Liver (tissue), 9 donors: ENCODE results near the gene FBN1. TPM values are rescaled to one million over a fixed set of nuclear protein-coding genes. Genes with fewer than 3 reads are reported as not detected.

Experiments used
- DNase-seq: peaks from one replicate; pipeline ENCODE4 v3.0.0-alpha.2; 2017; ENCODE audit warnings: low spot score
- H3K27ac ChIP-seq, 2 donors: one replicate each; pipeline ENCODE4 v1.7.0; 2013; ENCODE audit warnings: inconsistent platforms in 2 of 2, low read length in 2 of 2, control low read depth in 1 of 2, low read depth in 1 of 2, mild to moderate bottlenecking in 1 of 2
- H3K27me3 ChIP-seq, 4 donors: one replicate each; pipeline versions ENCODE4 v1.6.1 to v1.7.0; 2013; ENCODE audit warnings: low read length in 3 of 4, inconsistent platforms in 1 of 4, mild to moderate bottlenecking in 1 of 4, moderate library complexity in 1 of 4; ENCODE audit not compliant: control insufficient read depth in 4 of 4, insufficient read depth in 4 of 4
- H3K36me3 ChIP-seq, 4 donors: one replicate each; pipeline versions ENCODE4 v1.6.1 to v1.7.0; 2013; ENCODE audit warnings: low read length in 3 of 4, mild to moderate bottlenecking in 3 of 4, low read depth in 1 of 4, moderate library complexity in 1 of 4; ENCODE audit not compliant: control insufficient read depth in 4 of 4, insufficient read depth in 3 of 4
- H3K4me1 ChIP-seq, 4 donors: one replicate each; pipeline versions ENCODE4 v1.6.1 to v1.7.0; 2013; ENCODE audit warnings: low read length in 3 of 4, mild to moderate bottlenecking in 3 of 4, moderate library complexity in 1 of 4; ENCODE audit not compliant: control insufficient read depth in 4 of 4, insufficient read depth in 4 of 4
- H3K4me3 ChIP-seq, 3 donors: one replicate each; pipeline versions ENCODE4 v1.6.1 to v1.7.0; 2013; ENCODE audit warnings: low read length in 3 of 3, control low read depth in 1 of 3, low read depth in 1 of 3, mild to moderate bottlenecking in 1 of 3
- H3K9ac ChIP-seq, 2 donors: one replicate each; pipeline ENCODE4 v1.7.0; 2013; ENCODE audit warnings: low read length in 2 of 2, mild to moderate bottlenecking in 2 of 2, moderate library complexity in 2 of 2, control low read depth in 1 of 2, low read depth in 1 of 2
- H3K9me3 ChIP-seq, 4 donors: one replicate each; pipeline versions ENCODE4 v1.6.1 to v1.7.0; 2013; ENCODE audit warnings: low read length in 3 of 4; ENCODE audit not compliant: control insufficient read depth in 4 of 4
- CTCF ChIP-seq: fragments of 150-350 bp; IDR thresholded peaks from 2 replicates; pipeline ENCODE4 v1.5.1; 2017; ENCODE audit warnings: improper control_type of control experiment, low read depth, low read length; ENCODE audit not compliant: missing input control
- EGR1 ChIP-seq, 2 donors: IDR thresholded peaks; 2 replicates each; pipeline ENCODE4 v1.6.1; 2016 to 2018; ENCODE audit warnings: antibody characterized with exemption in 2 of 2, low read depth in 2 of 2
- FOXA1 ChIP-seq: IDR thresholded peaks from 2 replicates; pipeline ENCODE4 v1.6.1; 2016; ENCODE audit warnings: antibody characterized with exemption
- FOXA2 ChIP-seq: IDR thresholded peaks from 2 replicates; pipeline ENCODE4 v1.6.1; 2016; ENCODE audit warnings: antibody characterized with exemption
- HNF4A ChIP-seq, 2 donors: conservative IDR thresholded peaks; 2 replicates each; pipeline ENCODE4 v1.6.1; 2016; ENCODE audit warnings: antibody characterized with exemption in 2 of 2, mild to moderate bottlenecking in 2 of 2
- HNF4G ChIP-seq: IDR thresholded peaks from 2 replicates; pipeline ENCODE4 v1.6.1; 2016; ENCODE audit warnings: antibody characterized with exemption
- JUND ChIP-seq, 2 donors: IDR thresholded peaks; 2 replicates each; pipeline ENCODE4 v1.6.1; 2016; ENCODE audit warnings: antibody characterized with exemption in 2 of 2
- MAX ChIP-seq: IDR thresholded peaks from 2 replicates; pipeline ENCODE4 v1.6.1; 2016; ENCODE audit warnings: antibody characterized with exemption
- RAD21 ChIP-seq, 2 donors: IDR thresholded peaks; 2 replicates each; pipeline ENCODE4 v1.6.1; 2016; ENCODE audit warnings: antibody characterized with exemption in 2 of 2, mild to moderate bottlenecking in 2 of 2
- RXRA ChIP-seq, 2 donors: IDR thresholded peaks; 2 replicates each; pipeline ENCODE4 v1.6.1; 2017 to 2018; ENCODE audit warnings: antibody characterized with exemption in 2 of 2, mild to moderate bottlenecking in 1 of 2
- SP1 ChIP-seq: IDR thresholded peaks from 2 replicates; pipeline ENCODE4 v1.6.1; 2018; ENCODE audit warnings: antibody characterized with exemption, mild to moderate bottlenecking
- TAF1 ChIP-seq: conservative IDR thresholded peaks from 2 replicates; pipeline ENCODE4 v1.6.1; 2016; ENCODE audit warnings: antibody characterized with exemption, mild to moderate bottlenecking
- WGBS: extraction: QIAGEN DNeasy Blood & Tissue Kit; methylation state at CpG from one replicate; pipeline ENCODE4 v1.1.7; 2013; 5-methylcytosine and 5-hydroxymethylcytosine counted together
- polyA plus RNA-seq, 2 donors: library from polyadenylated mRNA; stranded (reverse) in 1 of 2; unstranded in 1 of 2; fragments of 200-250 nt in 1 of 2; fragments of >200 nt in 1 of 2; fragmentation: Nextera tagmentation in 1 of 2; extraction: Ambion mirVana in 1 of 2; gene quantifications; one replicate each; pipeline versions ENCODE4 v1.2.1 to v1.2.3, GENCODE V29; 2013 to 2015
- total RNA-seq, 2 donors: library from RNA; depleted of rRNA; stranded (reverse); fragments of >200 nt; gene quantifications; one replicate each; pipeline ENCODE4 v1.2.3, GENCODE V29; 2014
- TF ChIP-seq, protein P1 (sequence below): IDR thresholded peaks from 2 replicates; pipeline ENCODE4 v1.6.1; 2016; ENCODE audit warnings: antibody characterized with exemption, mild to moderate bottlenecking
- TF ChIP-seq, protein P2 (sequence below): IDR thresholded peaks from 2 replicates; pipeline ENCODE4 v1.6.1; 2016; ENCODE audit warnings: antibody characterized with exemption
- donor health status: healthy.
- donor health status: healthy.
- donor health status: healthy.
- donor health status: healthy.
- donor health status: healthy.

Gene FBN1
- total and polyA plus RNA-seq, 4 donors = 1.3 to 20.1 (median 12.4) TPM

GRCh38 chr15:48391950-48392349 is 253.6 kb downstream of the FBN1 start (continued):
- TF ChIP-seq CTCF (no peak), MAX (no peak), FOXA1 (no peak), EGR1 (IDR thresholded peaks at IDR 0.05; ENCODE audit: low read depth in 2 of 2) (no peak), SP1 (no peak), RAD21 (IDR thresholded peaks at IDR 0.05) (no peak), JUND (IDR thresholded peaks at IDR 0.05) (no peak)

DNA sequence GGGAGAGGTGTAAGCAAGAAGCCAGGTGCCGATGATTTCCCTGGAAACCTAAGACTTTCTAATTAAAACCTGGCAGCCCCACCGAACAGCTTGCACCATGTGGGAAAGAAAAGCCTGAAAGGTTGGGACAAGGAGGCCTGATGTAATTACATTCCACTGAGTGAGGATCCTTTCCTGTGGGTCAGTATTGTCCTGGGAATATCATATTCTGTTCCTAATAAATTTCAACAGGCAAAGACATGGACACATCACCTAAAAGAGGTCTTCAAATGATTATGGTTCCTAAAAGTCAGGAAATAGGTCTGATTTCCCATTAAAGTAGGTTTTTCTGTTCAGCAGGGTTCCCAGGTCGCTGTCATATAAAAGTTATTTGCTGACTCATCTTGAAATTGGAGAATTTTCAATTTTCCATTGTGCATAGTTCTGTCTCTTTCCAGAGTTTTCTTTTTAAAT is 255.8 kb downstream of the FBN1 start:
- 87% methylated on average over 3 of the region's 3 CpGs for WGBS
- Histone ChIP-seq H3K4me3 (no peak overlapping the region), H3K9me3 (no peaks in the 10 kb centered on the region), H3K4me1 (no peaks in the 10 kb centered on the region), H3K9ac (no peak overlapping the region), H3K27me3 (no peaks in the 10 kb centered on the region), H3K27ac (no peak overlapping the region), H3K36me3 (no peaks in the 10 kb centered on the region)
- TF ChIP-seq RXRA (IDR thresholded peaks at IDR 0.05) (no peak), RAD21 (IDR thresholded peaks at IDR 0.05) (no peak), FOXA2 (no peak), JUND (IDR thresholded peaks at IDR 0.05) (no peak)
- TF ChIP-seq, protein P1, sequence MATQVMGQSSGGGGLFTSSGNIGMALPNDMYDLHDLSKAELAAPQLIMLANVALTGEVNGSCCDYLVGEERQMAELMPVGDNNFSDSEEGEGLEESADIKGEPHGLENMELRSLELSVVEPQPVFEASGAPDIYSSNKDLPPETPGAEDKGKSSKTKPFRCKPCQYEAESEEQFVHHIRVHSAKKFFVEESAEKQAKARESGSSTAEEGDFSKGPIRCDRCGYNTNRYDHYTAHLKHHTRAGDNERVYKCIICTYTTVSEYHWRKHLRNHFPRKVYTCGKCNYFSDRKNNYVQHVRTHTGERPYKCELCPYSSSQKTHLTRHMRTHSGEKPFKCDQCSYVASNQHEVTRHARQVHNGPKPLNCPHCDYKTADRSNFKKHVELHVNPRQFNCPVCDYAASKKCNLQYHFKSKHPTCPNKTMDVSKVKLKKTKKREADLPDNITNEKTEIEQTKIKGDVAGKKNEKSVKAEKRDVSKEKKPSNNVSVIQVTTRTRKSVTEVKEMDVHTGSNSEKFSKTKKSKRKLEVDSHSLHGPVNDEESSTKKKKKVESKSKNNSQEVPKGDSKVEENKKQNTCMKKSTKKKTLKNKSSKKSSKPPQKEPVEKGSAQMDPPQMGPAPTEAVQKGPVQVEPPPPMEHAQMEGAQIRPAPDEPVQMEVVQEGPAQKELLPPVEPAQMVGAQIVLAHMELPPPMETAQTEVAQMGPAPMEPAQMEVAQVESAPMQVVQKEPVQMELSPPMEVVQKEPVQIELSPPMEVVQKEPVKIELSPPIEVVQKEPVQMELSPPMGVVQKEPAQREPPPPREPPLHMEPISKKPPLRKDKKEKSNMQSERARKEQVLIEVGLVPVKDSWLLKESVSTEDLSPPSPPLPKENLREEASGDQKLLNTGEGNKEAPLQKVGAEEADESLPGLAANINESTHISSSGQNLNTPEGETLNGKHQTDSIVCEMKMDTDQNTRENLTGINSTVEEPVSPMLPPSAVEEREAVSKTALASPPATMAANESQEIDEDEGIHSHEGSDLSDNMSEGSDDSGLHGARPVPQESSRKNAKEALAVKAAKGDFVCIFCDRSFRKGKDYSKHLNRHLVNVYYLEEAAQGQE = no peak
- TF ChIP-seq, protein P2, sequence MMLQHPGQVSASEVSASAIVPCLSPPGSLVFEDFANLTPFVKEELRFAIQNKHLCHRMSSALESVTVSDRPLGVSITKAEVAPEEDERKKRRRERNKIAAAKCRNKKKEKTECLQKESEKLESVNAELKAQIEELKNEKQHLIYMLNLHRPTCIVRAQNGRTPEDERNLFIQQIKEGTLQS = no peak
- no peak for DNase-seq

GRCh38 chr15:48388910-48389309 is 256.6 kb downstream of the FBN1 start:
- no peaks in the 10 kb centered on the region for H3K27me3 ChIP-seq
- H3K36me3 ChIP-seq = no peaks in the 10 kb centered on the region
- no peaks in the 10 kb centered on the region for H3K4me1 ChIP-seq
- TF ChIP-seq TAF1 = no peak
- no peak for TF ChIP-seq RXRA (IDR thresholded peaks at IDR 0.05)
- TF ChIP-seq HNF4A (conservative IDR thresholded peaks at IDR 0.05) = no peak
- TF ChIP-seq, protein P1 = no peak
- TF ChIP-seq, protein P2 = no peak
- no peak for TF ChIP-seq FOXA2
- no peak for TF ChIP-seq CTCF
- TF ChIP-seq RAD21 (IDR thresholded peaks at IDR 0.05) = no peak
- no peak for TF ChIP-seq HNF4G
- TF ChIP-seq EGR1 (IDR thresholded peaks at IDR 0.05; ENCODE audit: low read depth in 2 of 2) = no peak
- no peak overlapping the region for H3K4me3 ChIP-seq
- no peak overlapping the region for H3K9ac ChIP-seq
- no peaks in the 10 kb centered on the region for H3K9me3 ChIP-seq
- no peak overlapping the region for H3K27ac ChIP-seq
- 87% methylated on average over 1 of the region's 1 CpG for WGBS
- no peak for DNase-seq
